ENCODE data around the gene BCAS1. TPM values are rescaled to one million over a fixed set of nuclear protein-coding genes. Genes with fewer than 3 reads are reported as not detected.

BCAS1 gene
- total RNA-seq, 2 experiments from 2014 or later: 0.16 to 0.19 TPM

- H3K4me3 ChIP-seq (ENCODE audit: low read depth, low read length, poor library complexity, severe bottlenecking): no peak overlapping the region
- no peaks in the 10 kb centered on the region for H3K79me2 ChIP-seq (ENCODE audit: insufficient read depth, low read depth, low read length)
- no peak for DNase-seq (ENCODE audit: low spot score)
- no peak overlapping the region for H3K27ac ChIP-seq (ENCODE audit: low read depth, low read length, poor library complexity, severe bottlenecking)
- no peaks in the 10 kb centered on the region for H4K20me1 ChIP-seq (ENCODE audit: insufficient read depth, low read length)
- H3K4me2 ChIP-seq (ENCODE audit: low read length): no peak overlapping the region
- BruUV-seq (replicated peaks): no TSS peak
- no peaks in the 10 kb centered on the region for H3K9me2 ChIP-seq (ENCODE audit: insufficient read depth, low read length)
- H3K4me1 ChIP-seq (ENCODE audit: insufficient read depth, low read length, poor library complexity, severe bottlenecking): peaks cover 33% of the 10 kb centered on the region
- no peak overlapping the region for H2AFZ ChIP-seq (ENCODE audit: low read length)
- ChIA-PET CTCF (ENCODE audit: unreplicated experiment) (no interaction called here), POLR2A (interaction anchor here (0.6 kb wide), 1 partner anchor 21 kb away, joined by 4 read pairs; no protein-coding TSS in a partner anchor)
- TF ChIP-seq EZH2phosphoT487 (IDR thresholded peaks at IDR 0.05; ENCODE audit: borderline replicate concordance, low read depth, low read length): no peak
- no peak for TF ChIP-seq CTCF (conservative IDR thresholded peaks at IDR 0.05; ENCODE audit: low read length)
- H3K36me3 ChIP-seq (ENCODE audit: insufficient read depth, low read length): no peaks in the 10 kb centered on the region
- intact Hi-C loops (cut with micrococcal nuclease; ENCODE audit: unreplicated experiment): loop anchor here (10.0 kb wide), 1 partner anchor 721 kb away; no protein-coding TSS in a partner anchor
- H3K9me3 ChIP-seq (ENCODE audit: low read length): no peaks in the 10 kb centered on the region
These were observed 124.3 kb downstream of the BCAS1 start for GRCh38 chr20:53946106-53946505.

- peaks cover 39% of the 10 kb centered on the region for H3K4me1 ChIP-seq (ENCODE audit: insufficient read depth, low read length, poor library complexity, severe bottlenecking)
- POLR2A ChIA-PET: interaction anchor here (0.6 kb wide), 1 partner anchor 21 kb away, joined by 4 read pairs; no protein-coding TSS in a partner anchor
These were observed 124.9 kb downstream of the BCAS1 start for GRCh38 chr20:53945478-53945877.

More at GRCh38 chr20:53945478-53945877, 124.9 kb downstream of the BCAS1 start:
- Histone ChIP-seq H3K9me3 (ENCODE audit: low read length) (no peaks in the 10 kb centered on the region), H3K27ac (ENCODE audit: low read depth, low read length, poor library complexity, severe bottlenecking) (no peak overlapping the region), H3K4me2 (ENCODE audit: low read length) (no peak overlapping the region), H3K9me2 (ENCODE audit: insufficient read depth, low read length) (no peaks in the 10 kb centered on the region), H3K79me2 (ENCODE audit: insufficient read depth, low read depth, low read length) (no peaks in the 10 kb centered on the region), H4K20me1 (ENCODE audit: insufficient read depth, low read length) (no peaks in the 10 kb centered on the region), H2AFZ (ENCODE audit: low read length) (no peak overlapping the region), H3K36me3 (ENCODE audit: insufficient read depth, low read length) (no peaks in the 10 kb centered on the region), H3K4me3 (ENCODE audit: low read depth, low read length, poor library complexity, severe bottlenecking) (no peak overlapping the region)
- intact Hi-C loops (cut with micrococcal nuclease; ENCODE audit: unreplicated experiment): loop anchor here (10.0 kb wide), 1 partner anchor 721 kb away; no protein-coding TSS in a partner anchor
- no peak for DNase-seq (ENCODE audit: low spot score)
- TF ChIP-seq EZH2phosphoT487 (IDR thresholded peaks at IDR 0.05; ENCODE audit: borderline replicate concordance, low read depth, low read length) (no peak), CTCF (conservative IDR thresholded peaks at IDR 0.05; ENCODE audit: low read length) (no peak)
- CTCF ChIA-PET (ENCODE audit: unreplicated experiment): no interaction called here
- BruUV-seq (replicated peaks): no TSS peak
